DND-41 (cell line): ENCODE data around the gene PTPRN2.

Experiments used
- CTCF ChIP-seq: IDR thresholded peaks from 2 replicates; pipeline ENCODE4 v1.5.1; 2012; ENCODE audit warnings: borderline replicate concordance, low read length, moderate library complexity, mild to moderate bottlenecking; ENCODE audit not compliant: poor library complexity, severe bottlenecking; ENCODE audit errors: extremely low read depth
- EZH2 ChIP-seq: IDR thresholded peaks from 3 replicates; pipeline ENCODE4 v1.6.1; 2012; ENCODE audit warnings: borderline replicate concordance, low read depth, mild to moderate bottlenecking, moderate library complexity, low read length, inconsistent platforms; ENCODE audit not compliant: severe bottlenecking

GRCh38 chr7:157832866-157833607 lies 754.6 kb downstream of the PTPRN2 start:
- TF ChIP-seq CTCF: no peak
- TF ChIP-seq EZH2: no peak
